Duodenal mucosa (tissue), 2 donors: ENCODE data around the gene RASGRF2.

Experiments used
- H3K27ac ChIP-seq: one replicate; pipeline ENCODE4 v1.7.0; 2013; ENCODE audit warnings: low read depth, low read length
- H3K27me3 ChIP-seq, 2 donors: one replicate each; pipeline ENCODE4 v1.7.0; 2013; ENCODE audit warnings: low read length in 2 of 2, control low read depth in 1 of 2; ENCODE audit not compliant: insufficient read depth in 2 of 2, control insufficient read depth in 1 of 2
- H3K36me3 ChIP-seq, 2 donors: one replicate each; pipeline ENCODE4 v1.7.0; 2013; ENCODE audit warnings: low read length in 2 of 2, control low read depth in 1 of 2; ENCODE audit not compliant: insufficient read depth in 2 of 2, control insufficient read depth in 1 of 2
- H3K4me1 ChIP-seq, 2 donors: one replicate each; pipeline ENCODE4 v1.7.0; 2013; ENCODE audit warnings: low read length in 2 of 2, control low read depth in 1 of 2; ENCODE audit not compliant: insufficient read depth in 2 of 2, control insufficient read depth in 1 of 2
- H3K4me3 ChIP-seq, 2 donors: one replicate each; pipeline ENCODE4 v1.7.0; 2013; ENCODE audit warnings: low read length in 2 of 2, low read depth in 1 of 2
- H3K9ac ChIP-seq, 2 donors: one replicate each; pipeline ENCODE4 v1.7.0; 2013; ENCODE audit warnings: low read length in 2 of 2, low read depth in 1 of 2
- H3K9me3 ChIP-seq, 2 donors: one replicate each; pipeline ENCODE4 v1.7.0; 2013; ENCODE audit warnings: low read length in 2 of 2, control low read depth in 1 of 2; ENCODE audit not compliant: control insufficient read depth in 1 of 2

RASGRF2 gene

GRCh38 chr5:80962630-80963520 is 2.7 kb downstream of the RASGRF2 start:
- no peaks in the 10 kb centered on the region for H3K36me3 ChIP-seq
- H3K27me3 ChIP-seq = peaks cover 6 to 15% of the 10 kb centered on the region in 2 donors
- H3K4me3 ChIP-seq = no peak overlapping the region
- peaks cover 9 to 21% of the 10 kb centered on the region in 2 donors for H3K4me1 ChIP-seq
- H3K9me3 ChIP-seq = no peaks in the 10 kb centered on the region
- H3K27ac ChIP-seq = no peak overlapping the region
- no peak overlapping the region for H3K9ac ChIP-seq

GRCh38 chr5:80963521-80963895 is 3.3 kb downstream of the RASGRF2 start:
- H3K4me3 ChIP-seq = no peak overlapping the region
- no peaks in the 10 kb centered on the region for H3K36me3 ChIP-seq
- peaks cover 6 to 12% of the 10 kb centered on the region in 2 donors for H3K27me3 ChIP-seq
- H3K9ac ChIP-seq = no peak overlapping the region
- no peak overlapping the region for H3K27ac ChIP-seq
- H3K4me1 ChIP-seq = peaks cover 9 to 21% of the 10 kb centered on the region in 2 donors
- no peaks in the 10 kb centered on the region for H3K9me3 ChIP-seq

- Histone ChIP-seq H3K4me3 (no peak overlapping the region), H3K27me3 (peaks cover 6 to 12% of the 10 kb centered on the region in 2 donors), H3K9me3 (no peaks in the 10 kb centered on the region), H3K27ac (no peak overlapping the region), H3K36me3 (no peaks in the 10 kb centered on the region), H3K9ac (no peak overlapping the region), H3K4me1 (peaks cover 9 to 21% of the 10 kb centered on the region in 2 donors)
Measured at GRCh38 chr5:80963966-80964481, 3.9 kb downstream of the RASGRF2 start.

- Histone ChIP-seq H3K4me3 (no peak overlapping the region), H3K27me3 (peaks cover 2 to 10% of the 10 kb centered on the region in 2 donors), H3K36me3 (no peaks in the 10 kb centered on the region), H3K4me1 (peaks cover 8 to 21% of the 10 kb centered on the region in 2 donors), H3K27ac (no peak overlapping the region), H3K9ac (no peak overlapping the region), H3K9me3 (no peaks in the 10 kb centered on the region)
Measured at GRCh38 chr5:80964491-80964890, 4.3 kb downstream of the RASGRF2 start.

- no peaks in the 10 kb centered on the region for H3K36me3 ChIP-seq
Measured at GRCh38 chr5:80964919-80965318, 4.8 kb downstream of the RASGRF2 start.

GRCh38 chr5:80967500-80968181 is 7.5 kb downstream of the RASGRF2 start:
- H3K27ac ChIP-seq = no peak overlapping the region
- no peak overlapping the region for H3K4me3 ChIP-seq
- H3K4me1 ChIP-seq = peaks cover 0 to 21% of the 10 kb centered on the region in 2 donors

More at GRCh38 chr5:80964919-80965318, 4.8 kb downstream of the RASGRF2 start:
- no peak overlapping the region for H3K4me3 ChIP-seq
- no peaks in the 10 kb centered on the region for H3K9me3 ChIP-seq
- H3K4me1 ChIP-seq = peaks cover 4 to 21% of the 10 kb centered on the region in 2 donors
- H3K27ac ChIP-seq = no peak overlapping the region
- H3K27me3 ChIP-seq = peaks cover 0 to 5% of the 10 kb centered on the region in 2 donors
- no peak overlapping the region for H3K9ac ChIP-seq

GRCh38 chr5:80973027-80973426 is 12.9 kb downstream of the RASGRF2 start:
- no peaks in the 10 kb centered on the region for H3K9me3 ChIP-seq
- no peak overlapping the region for H3K9ac ChIP-seq
- no peaks in the 10 kb centered on the region for H3K36me3 ChIP-seq
- H3K4me1 ChIP-seq = no peaks in the 10 kb centered on the region
- no peak overlapping the region for H3K27ac ChIP-seq
- no peaks in the 10 kb centered on the region for H3K27me3 ChIP-seq
- H3K4me3 ChIP-seq = no peak overlapping the region

More at GRCh38 chr5:80967500-80968181, 7.5 kb downstream of the RASGRF2 start:
- Histone ChIP-seq H3K9me3 (no peaks in the 10 kb centered on the region), H3K36me3 (no peaks in the 10 kb centered on the region), H3K9ac (no peak overlapping the region), H3K27me3 (no peaks in the 10 kb centered on the region)

- no peaks in the 10 kb centered on the region for H3K4me1 ChIP-seq
- no peaks in the 10 kb centered on the region for H3K36me3 ChIP-seq
- no peaks in the 10 kb centered on the region for H3K9me3 ChIP-seq
- H3K9ac ChIP-seq = no peak overlapping the region
- no peaks in the 10 kb centered on the region for H3K27me3 ChIP-seq
- H3K4me3 ChIP-seq = no peak overlapping the region
- H3K27ac ChIP-seq = no peak overlapping the region
Measured at GRCh38 chr5:80975065-80975464, 14.9 kb downstream of the RASGRF2 start.

- H3K27ac ChIP-seq = no peak overlapping the region
- no peaks in the 10 kb centered on the region for H3K27me3 ChIP-seq
- no peaks in the 10 kb centered on the region for H3K36me3 ChIP-seq
Measured at GRCh38 chr5:80976985-80977384, 16.8 kb downstream of the RASGRF2 start.

GRCh38 chr5:80977764-80978163 is 17.6 kb downstream of the RASGRF2 start:
- no peak overlapping the region for H3K4me3 ChIP-seq
- H3K9ac ChIP-seq = no peak overlapping the region
- no peaks in the 10 kb centered on the region for H3K4me1 ChIP-seq
- no peaks in the 10 kb centered on the region for H3K27me3 ChIP-seq
- H3K9me3 ChIP-seq = no peaks in the 10 kb centered on the region
- H3K27ac ChIP-seq = no peak overlapping the region
- no peaks in the 10 kb centered on the region for H3K36me3 ChIP-seq

More at GRCh38 chr5:80976985-80977384, 16.8 kb downstream of the RASGRF2 start:
- Histone ChIP-seq H3K4me1 (no peaks in the 10 kb centered on the region), H3K9ac (no peak overlapping the region), H3K9me3 (no peaks in the 10 kb centered on the region), H3K4me3 (no peak overlapping the region)
